K562 treated with DMSO at 1 percent for 48 hours (cell line): Measurements from ENCODE around the gene ALG10B. TPM values are rescaled to one million over a fixed set of nuclear protein-coding genes. Genes with fewer than 3 reads are reported as not detected.

Source experiments
- total RNA-seq: library from RNA; unstranded; fragments of 300-600 nt; gene quantifications from 2 replicates; pipeline ENCODE4 v1.2.3, GENCODE V29; 2022; ENCODE audit warnings: low replicate concordance; ENCODE audit errors: extremely low read depth

Gene ALG10B
- total RNA-seq: not detected in 2 replicates

GRCh38 chr12:38316391-38317129 lies at the start of gene ALG10B:
ALG10B (plus strand) TSS chr12:38316774; CDS start chr12:38316894, 120 bp downstream.

